ENCODE data around the gene MTA1.

Gene MTA1

GRCh38 chr14:105487986-105488777 lies 68.6 kb downstream of the MTA1 start:
- no peak for DNase-seq (ENCODE audit: low spot score)

GRCh38 chr14:105488781-105489541 lies 69.3 kb downstream of the MTA1 start:
- no peak for DNase-seq (ENCODE audit: low spot score)

GRCh38 chr14:105489542-105490266 lies 70.1 kb downstream of the MTA1 start:
- DNase-seq (ENCODE audit: low spot score): peak; percentile 88

GRCh38 chr14:105490267-105490571 lies 70.6 kb downstream of the MTA1 start:
- DNase-seq (ENCODE audit: low spot score): no peak

- peak; percentile 100 for DNase-seq (ENCODE audit: low spot score)
Observed at GRCh38 chr14:105490572-105491365, 71.1 kb downstream of the MTA1 start, which contains the start of gene TEDC1. TSS of gene TEDC1 (plus strand) at chr14:105491246. CDS start at chr14:105491376, 130 bp downstream.

- DNase-seq (ENCODE audit: low spot score): peak; percentile 72
Observed at GRCh38 chr14:105491366-105491973, 71.8 kb downstream of the MTA1 start.

GRCh38 chr14:105492031-105492970 lies 72.7 kb downstream of the MTA1 start:
- DNase-seq (ENCODE audit: low spot score): no peak

GRCh38 chr14:105492971-105493871 lies 73.6 kb downstream of the MTA1 start:
- no peak for DNase-seq (ENCODE audit: low spot score)

GRCh38 chr14:105493921-105494605 lies 74.4 kb downstream of the MTA1 start:
- no peak for DNase-seq (ENCODE audit: low spot score)

- DNase-seq (ENCODE audit: low spot score): no peak
Observed at GRCh38 chr14:105494606-105494929, 74.9 kb downstream of the MTA1 start.

GRCh38 chr14:105495101-105495989 lies 75.7 kb downstream of the MTA1 start:
- DNase-seq (ENCODE audit: low spot score): no peak

GRCh38 chr14:105495990-105496830 lies 76.6 kb downstream of the MTA1 start:
- DNase-seq (ENCODE audit: low spot score): no peak

GRCh38 chr14:105496831-105497591 lies 77.4 kb downstream of the MTA1 start:
- no peak for DNase-seq (ENCODE audit: low spot score)

GRCh38 chr14:105497671-105498429 lies 78.2 kb downstream of the MTA1 start:
- no peak for DNase-seq (ENCODE audit: low spot score)
